ENCODE results near the gene ADAMTSL5. TPM values are rescaled to one million over a fixed set of nuclear protein-coding genes. Genes with fewer than 3 reads are reported as not detected.

The ADAMTSL5 gene, protein sequence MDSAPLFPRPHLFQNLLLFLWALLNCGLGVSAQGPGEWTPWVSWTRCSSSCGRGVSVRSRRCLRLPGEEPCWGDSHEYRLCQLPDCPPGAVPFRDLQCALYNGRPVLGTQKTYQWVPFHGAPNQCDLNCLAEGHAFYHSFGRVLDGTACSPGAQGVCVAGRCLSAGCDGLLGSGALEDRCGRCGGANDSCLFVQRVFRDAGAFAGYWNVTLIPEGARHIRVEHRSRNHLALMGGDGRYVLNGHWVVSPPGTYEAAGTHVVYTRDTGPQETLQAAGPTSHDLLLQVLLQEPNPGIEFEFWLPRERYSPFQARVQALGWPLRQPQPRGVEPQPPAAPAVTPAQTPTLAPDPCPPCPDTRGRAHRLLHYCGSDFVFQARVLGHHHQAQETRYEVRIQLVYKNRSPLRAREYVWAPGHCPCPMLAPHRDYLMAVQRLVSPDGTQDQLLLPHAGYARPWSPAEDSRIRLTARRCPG
- total RNA-seq, result 4.9 and 6.4 TPM in 2 replicates

- H3K27me3 Mint-ChIP-seq (ENCODE audit: low read depth), result peaks cover 7% of the 10 kb centered on the region
- peak within 1 kb of the TSS; percentile 74 for H3K4me3 Mint-ChIP-seq (ENCODE audit: low read depth)
- peaks cover 9% of the 10 kb centered on the region for H3K4me1 Mint-ChIP-seq (ENCODE audit: low read depth)
- intact Hi-C loops (cut with micrococcal nuclease), result loop anchor here (5.0 to 10.0 kb wide), 3 partner anchors 41 to 238 kb away; partner anchors contain the start of gene FAM174C
- no peak within 1 kb of the TSS for H3K27ac Mint-ChIP-seq
- H3K36me3 Mint-ChIP-seq (ENCODE audit: low read depth), result peaks cover 1% of the 10 kb centered on the region
- H3K9me3 Mint-ChIP-seq, result no peaks in the 10 kb centered on the region
- peak; percentile 65 for DNase-seq (ENCODE audit: low spot score)
Measured at GRCh38 chr19:1512671-1513498, at the start of gene ADAMTSL5. Gene ADAMTSL5, minus strand, starts transcription at chr19:1513019. Its CDS starts 2,076 bp downstream, at chr19:1510943.

- Mint-ChIP-seq H3K9me3 (no peaks in the 10 kb centered on the region), H3K27me3 (ENCODE audit: low read depth) (no peaks in the 10 kb centered on the region), H3K36me3 (ENCODE audit: low read depth) (no peaks in the 10 kb centered on the region), H3K4me3 (ENCODE audit: low read depth) (no peak overlapping the region), H3K4me1 (ENCODE audit: low read depth) (no peaks in the 10 kb centered on the region), H3K27ac (no peak overlapping the region)
- no peak for DNase-seq (ENCODE audit: low spot score)
- intact Hi-C loops (cut with micrococcal nuclease), result no loop called here
Measured at GRCh38 chr19:1561236-1561842, 48.5 kb upstream of the ADAMTSL5 start.

DNA sequence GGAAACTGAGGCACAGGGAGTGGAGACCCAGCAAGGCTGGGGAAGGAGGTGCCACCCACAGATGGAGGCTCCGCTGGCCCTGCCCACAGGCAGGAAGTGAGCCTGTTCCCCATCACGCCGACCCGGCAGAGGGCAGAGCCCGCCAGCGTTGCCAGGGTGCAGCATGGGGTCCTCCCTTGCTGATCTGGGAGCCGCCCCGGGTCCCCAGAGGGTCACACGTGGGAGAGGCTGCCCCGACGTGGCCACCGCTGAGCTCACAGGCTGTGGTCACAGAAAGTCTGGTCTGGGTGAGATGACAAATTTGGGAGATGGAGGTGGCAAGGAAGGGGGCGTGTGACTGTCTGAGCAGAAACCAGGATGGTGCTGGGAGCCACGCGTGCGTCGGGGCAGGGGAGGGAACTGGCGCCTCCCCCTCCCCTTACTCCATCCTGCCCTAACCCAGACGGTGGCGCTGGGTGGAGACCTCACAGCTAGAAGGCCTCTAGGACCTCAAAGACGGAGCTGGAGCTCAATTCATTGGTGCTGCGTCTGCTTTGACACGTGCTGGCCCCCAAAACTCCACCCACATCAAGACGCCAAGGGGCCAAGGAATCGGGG, 47.6 kb upstream of the ADAMTSL5 start:
- Mint-ChIP-seq H3K4me1 (ENCODE audit: low read depth) (no peaks in the 10 kb centered on the region), H3K27me3 (ENCODE audit: low read depth) (no peaks in the 10 kb centered on the region), H3K36me3 (ENCODE audit: low read depth) (no peaks in the 10 kb centered on the region), H3K4me3 (ENCODE audit: low read depth) (no peak overlapping the region), H3K9me3 (no peaks in the 10 kb centered on the region), H3K27ac (no peak overlapping the region)
- intact Hi-C loops (cut with micrococcal nuclease), result no loop called here
- no peak for DNase-seq (ENCODE audit: low spot score)

DNA sequence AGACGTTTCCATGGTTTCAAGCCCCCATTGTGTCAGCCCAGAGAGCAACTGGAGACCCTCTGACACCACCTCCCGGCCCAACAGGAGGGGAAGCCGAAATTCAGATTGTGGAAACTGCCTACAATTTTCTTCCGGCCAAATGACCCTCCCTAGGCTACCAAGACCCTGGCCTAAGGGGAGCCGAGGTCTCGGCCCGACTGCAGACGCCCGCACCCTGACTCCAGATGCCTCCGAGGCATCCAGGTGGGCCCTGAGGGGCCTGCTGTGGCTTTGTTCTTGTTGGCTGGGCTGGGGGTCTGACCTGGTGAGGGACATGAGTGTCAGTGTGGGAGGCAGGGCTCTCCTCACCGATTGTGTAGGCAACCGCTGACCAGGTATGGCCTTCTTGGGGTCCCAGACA, 45.7 kb upstream of the ADAMTSL5 start:
- Mint-ChIP-seq H3K4me3 (ENCODE audit: low read depth) (no peak overlapping the region), H3K36me3 (ENCODE audit: low read depth) (no peaks in the 10 kb centered on the region), H3K27me3 (ENCODE audit: low read depth) (no peaks in the 10 kb centered on the region), H3K4me1 (ENCODE audit: low read depth) (no peaks in the 10 kb centered on the region), H3K27ac (no peak overlapping the region), H3K9me3 (no peaks in the 10 kb centered on the region)
- intact Hi-C loops (cut with micrococcal nuclease), result no loop called here
- DNase-seq (ENCODE audit: low spot score), result no peak

GRCh38 chr19:1556390-1557070, 43.7 kb upstream of the ADAMTSL5 start:
- intact Hi-C loops (cut with micrococcal nuclease), result no loop called here
- H3K36me3 Mint-ChIP-seq (ENCODE audit: low read depth), result no peaks in the 10 kb centered on the region
- H3K4me1 Mint-ChIP-seq (ENCODE audit: low read depth), result no peaks in the 10 kb centered on the region
- no peaks in the 10 kb centered on the region for H3K27me3 Mint-ChIP-seq (ENCODE audit: low read depth)
- H3K9me3 Mint-ChIP-seq, result no peaks in the 10 kb centered on the region
- H3K4me3 Mint-ChIP-seq (ENCODE audit: low read depth), result no peak overlapping the region
- no peak overlapping the region for H3K27ac Mint-ChIP-seq
- no peak for DNase-seq (ENCODE audit: low spot score)

DNA sequence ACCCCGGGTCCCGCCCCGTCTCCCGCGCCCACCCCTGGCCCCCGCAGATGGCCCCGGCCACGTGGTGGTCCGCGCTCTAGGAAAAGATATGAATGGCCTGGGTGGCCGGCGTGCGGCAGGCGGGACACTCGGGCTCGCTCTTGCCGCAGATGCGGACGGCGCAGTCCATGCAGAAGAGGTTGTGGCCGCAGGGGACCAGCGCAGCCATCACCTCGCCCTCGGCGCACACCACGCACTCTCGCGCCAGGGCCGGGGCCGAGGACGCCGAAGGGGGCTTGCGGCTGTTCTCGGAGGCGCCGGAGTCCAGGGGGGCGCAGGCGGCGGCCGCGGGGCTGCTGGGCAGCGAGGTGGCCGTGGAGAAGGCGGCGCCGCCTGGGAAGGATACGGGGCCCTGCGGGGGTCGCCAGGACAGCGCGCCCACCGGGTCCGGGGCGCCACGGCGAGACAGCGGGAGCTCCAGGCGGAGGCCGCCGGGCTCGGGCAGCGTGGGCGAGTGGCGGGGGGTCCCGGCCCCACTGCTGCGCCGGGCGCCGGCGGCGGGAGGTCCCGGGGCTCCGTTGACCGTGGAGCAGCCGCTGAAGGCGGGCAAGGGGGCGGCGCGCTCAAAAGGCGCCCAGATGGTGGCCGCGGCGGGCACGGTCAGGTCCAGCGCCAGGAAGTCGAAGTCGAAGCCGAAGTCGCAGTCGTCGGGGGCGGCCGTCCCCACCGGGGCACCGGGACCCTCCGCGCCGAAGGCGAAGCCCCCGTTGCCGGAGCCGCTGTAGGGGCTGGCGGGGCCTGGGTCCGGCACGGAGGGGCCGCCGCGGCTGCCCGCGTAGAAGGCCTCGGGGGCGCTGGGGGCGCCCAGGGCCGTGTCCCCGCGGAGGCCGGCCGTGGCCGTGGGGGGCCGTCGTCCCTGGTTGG, 42.9 kb upstream of the ADAMTSL5 start:
- no peak overlapping the region for H3K27ac Mint-ChIP-seq
- no peaks in the 10 kb centered on the region for H3K9me3 Mint-ChIP-seq
- no peaks in the 10 kb centered on the region for H3K36me3 Mint-ChIP-seq (ENCODE audit: low read depth)
- intact Hi-C loops (cut with micrococcal nuclease), result no loop called here
- no peak for DNase-seq (ENCODE audit: low spot score)
- no peaks in the 10 kb centered on the region for H3K27me3 Mint-ChIP-seq (ENCODE audit: low read depth)
- H3K4me3 Mint-ChIP-seq (ENCODE audit: low read depth), result no peak overlapping the region
- H3K4me1 Mint-ChIP-seq (ENCODE audit: low read depth), result no peaks in the 10 kb centered on the region

DNA sequence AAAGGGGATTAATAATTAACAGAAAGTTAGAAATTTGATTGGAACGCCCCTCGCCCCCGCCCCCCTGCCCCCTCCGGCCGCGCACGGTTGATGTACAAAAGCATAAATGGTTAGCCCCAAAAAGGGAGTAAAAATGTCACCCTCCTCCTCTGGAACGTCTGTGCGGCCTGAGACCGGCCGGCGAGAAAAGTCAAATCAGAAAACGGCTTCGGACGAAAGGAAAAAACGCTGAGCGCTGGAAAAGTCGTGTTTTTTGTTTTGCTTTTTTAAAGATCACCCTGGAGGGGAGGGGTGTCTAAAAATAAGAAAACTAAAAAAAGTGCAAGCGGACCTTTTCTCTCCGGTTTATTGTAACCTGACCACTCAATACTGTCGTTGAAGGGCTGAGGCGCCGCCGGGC, 42.1 kb upstream of the ADAMTSL5 start:
- Mint-ChIP-seq H3K27me3 (ENCODE audit: low read depth) (no peaks in the 10 kb centered on the region), H3K4me1 (ENCODE audit: low read depth) (no peaks in the 10 kb centered on the region), H3K27ac (no peak overlapping the region), H3K36me3 (ENCODE audit: low read depth) (no peaks in the 10 kb centered on the region), H3K4me3 (ENCODE audit: low read depth) (no peak overlapping the region), H3K9me3 (no peaks in the 10 kb centered on the region)
- DNase-seq (ENCODE audit: low spot score), result no peak
- intact Hi-C loops (cut with micrococcal nuclease), result no loop called here

DNA sequence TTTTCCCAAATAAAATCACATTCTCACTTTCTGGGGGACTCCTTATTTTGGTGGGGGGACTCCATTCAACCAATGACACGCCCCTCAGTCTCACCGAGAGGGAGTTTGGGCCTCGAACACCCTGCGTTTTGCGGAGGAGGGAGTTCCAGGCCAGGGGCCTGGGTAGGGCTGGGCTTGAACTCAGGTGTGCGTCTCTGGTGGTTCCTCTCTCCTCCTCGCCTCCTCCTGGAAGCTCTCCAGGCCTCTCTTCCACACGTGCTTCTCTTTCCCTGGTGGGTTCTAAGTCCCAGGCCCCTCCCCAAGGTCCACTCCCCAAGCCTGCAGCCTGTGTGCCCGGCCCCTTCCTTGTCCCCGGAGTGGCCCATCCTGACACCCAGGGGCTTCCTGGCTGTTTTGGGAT, 40.6 kb upstream of the ADAMTSL5 start:
- DNase-seq (ENCODE audit: low spot score), result no peak
- H3K27ac Mint-ChIP-seq, result no peak overlapping the region
- H3K4me3 Mint-ChIP-seq (ENCODE audit: low read depth), result no peak overlapping the region
- H3K27me3 Mint-ChIP-seq (ENCODE audit: low read depth), result no peaks in the 10 kb centered on the region
- no peaks in the 10 kb centered on the region for H3K9me3 Mint-ChIP-seq
- no peaks in the 10 kb centered on the region for H3K36me3 Mint-ChIP-seq (ENCODE audit: low read depth)
- no peaks in the 10 kb centered on the region for H3K4me1 Mint-ChIP-seq (ENCODE audit: low read depth)
- intact Hi-C loops (cut with micrococcal nuclease), result no loop called here

GRCh38 chr19:1551068-1552040, 38.5 kb upstream of the ADAMTSL5 start:
- Mint-ChIP-seq H3K9me3 (no peaks in the 10 kb centered on the region), H3K4me1 (ENCODE audit: low read depth) (no peaks in the 10 kb centered on the region), H3K36me3 (ENCODE audit: low read depth) (no peaks in the 10 kb centered on the region), H3K4me3 (ENCODE audit: low read depth) (no peak overlapping the region), H3K27me3 (ENCODE audit: low read depth) (no peaks in the 10 kb centered on the region), H3K27ac (no peak overlapping the region)
- no peak for DNase-seq (ENCODE audit: low spot score)
- intact Hi-C loops (cut with micrococcal nuclease), result no loop called here

DNA sequence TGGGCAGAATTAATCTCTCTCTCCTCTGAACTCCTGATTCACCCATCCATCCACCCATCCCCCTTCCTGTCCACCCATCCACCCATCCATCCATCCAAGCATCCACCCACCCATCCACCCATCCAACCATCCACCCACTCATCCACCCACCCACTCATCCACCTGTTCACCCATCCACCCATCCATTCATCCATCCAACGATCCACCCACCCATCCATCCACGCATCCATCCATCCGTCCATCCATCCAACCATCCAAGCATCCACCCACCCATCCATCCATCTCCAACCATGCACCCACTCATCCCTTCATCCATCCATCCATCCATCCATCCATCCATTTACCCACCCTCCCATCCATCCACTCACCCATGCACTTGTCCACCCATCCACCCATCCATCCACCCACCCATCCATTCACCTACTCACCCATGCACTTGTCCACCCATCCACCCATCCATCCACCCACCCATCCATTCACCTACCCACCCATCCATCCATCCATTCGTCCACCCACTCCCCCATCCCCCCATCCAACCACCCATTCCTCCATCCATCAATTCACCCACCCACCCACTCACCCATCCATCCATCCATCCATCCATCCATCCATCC, 36.6 kb upstream of the ADAMTSL5 start:
- Mint-ChIP-seq H3K4me1 (ENCODE audit: low read depth) (peaks cover 3% of the 10 kb centered on the region), H3K36me3 (ENCODE audit: low read depth) (no peaks in the 10 kb centered on the region), H3K27ac (no peak overlapping the region), H3K4me3 (ENCODE audit: low read depth) (no peak overlapping the region), H3K9me3 (no peaks in the 10 kb centered on the region), H3K27me3 (ENCODE audit: low read depth) (no peaks in the 10 kb centered on the region)
- no peak for DNase-seq (ENCODE audit: low spot score)
- intact Hi-C loops (cut with micrococcal nuclease), result loop anchor here (10.0 kb wide), 1 partner anchor 215 kb away; no protein-coding TSS in a partner anchor

Data from activated T-helper 2 cell treated with anti-CD3 and anti-CD28 coated beads, Interferon-gamma antibody, Interleukin-2, Interleukin-4, amounts not matched to agents 10 μg/mL and 5 μg/mL and 100 μg/mL, durations not matched to agents 14 hours and 24 hours and 36 hours (primary cell).